Loucy (cell line): ENCODE results near the gene TIMM29.

Experiments used
- CTCF ChIP-seq: fragments of 200-600 bp; sonication (generic); conservative IDR thresholded peaks from 2 replicates; pipeline ENCODE4 v1.5.1; 2014; ENCODE audit warnings: mild to moderate bottlenecking, antibody characterized with exemption, low read length
- EZH2phosphoT487 ChIP-seq: fragments of 200-600 bp; IDR thresholded peaks from 2 replicates; pipeline ENCODE4 v1.6.1; 2018; ENCODE audit warnings: antibody characterized with exemption, mild to moderate bottlenecking, moderate library complexity, borderline replicate concordance

GRCh38 chr19:10911579-10912363, 16.8 kb upstream of the TIMM29 start:
- TF ChIP-seq CTCF (no peak), EZH2phosphoT487 (no peak)
